PFSK-1 (cell line): Measurements from ENCODE around the gene USF1.

Experiments
- FOXP2 ChIP-seq: optimal IDR thresholded peaks from 2 replicates; pipeline ENCODE3; 2011; ENCODE audit warnings: borderline replicate concordance, control low read depth, inconsistent platforms; ENCODE audit not compliant: insufficient read depth; ENCODE audit errors: extremely low read length, extremely low read depth
- POLR2AphosphoS5 ChIP-seq: IDR thresholded peaks from 2 replicates; pipeline ENCODE4 v1.6.1; 2012; ENCODE audit warnings: low read depth, mild to moderate bottlenecking, control low read depth, low read length, moderate library complexity
- REST ChIP-seq, 2 experiments: IDR thresholded peaks; 2 replicates each; pipeline versions ENCODE4 v1.6.1 to v1.8.0; 2011 to 2012; ENCODE audit warnings: low read depth in 2 of 2, low read length in 2 of 2, control low read depth in 1 of 2, inconsistent platforms in 1 of 2, mild to moderate bottlenecking in 1 of 2, moderate library complexity in 1 of 2; ENCODE audit not compliant: insufficient read depth in 1 of 2
- SIN3A ChIP-seq: IDR thresholded peaks from 2 replicates; pipeline ENCODE4 v1.6.1; 2012; ENCODE audit warnings: mild to moderate bottlenecking, low read length, moderate library complexity, borderline replicate concordance; ENCODE audit not compliant: insufficient read depth
- TAF1 ChIP-seq: IDR thresholded peaks from 2 replicates; pipeline ENCODE4 v1.6.1; 2012; ENCODE audit warnings: low read length, control low read depth, borderline replicate concordance; ENCODE audit not compliant: insufficient read depth

- TF ChIP-seq REST (IDR thresholded peaks at IDR 0.05; ENCODE audit: insufficient read depth in 1 of 2, low read depth in 2 of 2, low read length in 2 of 2), result no peak
- TF ChIP-seq POLR2AphosphoS5, result no peak
- TF ChIP-seq SIN3A, result no peak
- TF ChIP-seq FOXP2, result no peak
- no peak for TF ChIP-seq TAF1
These were observed 38.2 kb upstream of the USF1 start for GRCh38 chr1:161083748-161084596.
